NCI-H146 treated with DMSO at 0.1 percent for 48 hours (cell line): ENCODE results near the gene PPP1R10.
A peak's percentile ranks its signal among the peaks of the same experiment; 100 is the strongest.
"Not testable (repeated sequence)": the region's sequence is repeated elsewhere in the genome, so short reads cannot be mapped to it uniquely, and the experiment has no call there.

Experiments
- DNase-seq: peaks from one replicate; lab custom pipeline; 2025; ENCODE audit not compliant: unreplicated experiment; lab: John Stamatoyannopoulos, UW

The PPP1R10 gene

GRCh38 chr6:30616811-30617564 is at the start of gene PPP1R10:
TSS of gene PPP1R10 (minus strand) at chr6:30617243. CDS start at chr6:30609944, 7,299 bp downstream.
- DNase-seq: peak; percentile 99

GRCh38 chr6:30666300-30666699 is 49.3 kb upstream of the PPP1R10 start:
- DNase-seq: not testable (repeated sequence)

GRCh38 chr6:30664994-30665767 is 48.1 kb upstream of the PPP1R10 start:
- DNase-seq: no peak

- not testable (repeated sequence) for DNase-seq
Measured at GRCh38 chr6:30657922-30658321, 40.9 kb upstream of the PPP1R10 start.

GRCh38 chr6:30657454-30657853 is 40.4 kb upstream of the PPP1R10 start:
- no peak for DNase-seq

GRCh38 chr6:30656513-30656912 is 39.5 kb upstream of the PPP1R10 start:
- no peak for DNase-seq

GRCh38 chr6:30655743-30656094 is 38.7 kb upstream of the PPP1R10 start:
- DNase-seq: no peak

- no peak for DNase-seq
Measured at GRCh38 chr6:30654798-30655742, 38.0 kb upstream of the PPP1R10 start.

- DNase-seq: no peak
Measured at GRCh38 chr6:30651143-30651542, 34.1 kb upstream of the PPP1R10 start.

GRCh38 chr6:30647242-30648116 is 30.4 kb upstream of the PPP1R10 start:
- DNase-seq: peak; percentile 79

- peak; percentile 79 for DNase-seq
Measured at GRCh38 chr6:30646450-30647241, 29.6 kb upstream of the PPP1R10 start, which contains the start of gene C6orf136. TSS of gene C6orf136 (plus strand) at chr6:30647133. CDS start at chr6:30647232, 99 bp downstream.

GRCh38 chr6:30645989-30646388 is 28.9 kb upstream of the PPP1R10 start:
- no peak for DNase-seq

- DNase-seq: no peak
Measured at GRCh38 chr6:30644769-30645168, 27.7 kb upstream of the PPP1R10 start.

GRCh38 chr6:30643656-30644055 is 26.6 kb upstream of the PPP1R10 start:
- no peak for DNase-seq

- no peak for DNase-seq
Measured at GRCh38 chr6:30641048-30641447, 24.0 kb upstream of the PPP1R10 start.

- DNase-seq: no peak
Measured at GRCh38 chr6:30640481-30640880, 23.4 kb upstream of the PPP1R10 start.

GRCh38 chr6:30635834-30636233 is 18.8 kb upstream of the PPP1R10 start:
- no peak for DNase-seq

- peak; percentile 59 for DNase-seq
Measured at GRCh38 chr6:30626484-30627366, 9.7 kb upstream of the PPP1R10 start, which contains the start of gene ATAT1. TSS of gene ATAT1 (plus strand) at chr6:30626874.
